ENCODE measurements around the gene RAB22A. TPM values are rescaled to one million over a fixed set of nuclear protein-coding genes. Genes with fewer than 3 reads are reported as not detected.

Gene RAB22A
- total and polyA plus RNA-seq, 2 of the 4 experiments (the other 2 are of a cell fraction), result 8.2 to 8.4 TPM

Other genes with a start within 250 kb of the RAB22A start
- not detected in 2 replicates for gene ANKRD60, start 81.1 kb upstream of the RAB22A start, total RNA-seq (2012; rRNA removed)
- not detected in 2 replicates for gene ANKRD60, start 81.1 kb upstream of the RAB22A start, polyA plus RNA-seq (2012; rRNA removed)
- 9.1 and 12.8 TPM in 2 replicates for gene VAPB, start 79.5 kb downstream of the RAB22A start, total RNA-seq (2012; rRNA removed)
- gene VAPB, start 79.5 kb downstream of the RAB22A start, polyA plus RNA-seq (2012; rRNA removed), result 20.8 and 26.0 TPM in 2 replicates
- gene APCDD1L, start 205.7 kb downstream of the RAB22A start, total RNA-seq (2012; rRNA removed), result 2.2 and 2.5 TPM in 2 replicates
- gene APCDD1L, start 205.7 kb downstream of the RAB22A start, polyA plus RNA-seq (2012; rRNA removed), result 18.0 and 18.3 TPM in 2 replicates

All from IMR-90 (cell line).